GM23338 (cell line): ENCODE results near the gene C15orf62.

Experiments used
- EZH2 ChIP-seq: fragments of 200-600 bp; sonication (generic); IDR thresholded peaks from one replicate; pipeline ENCODE4 v1.8.0; 2017; ENCODE audit warnings: antibody characterized with exemption, mild to moderate bottlenecking, low read depth; ENCODE audit not compliant: unreplicated experiment
- EZH2phosphoT487 ChIP-seq: fragments of 200-600 bp; sonication (generic); IDR thresholded peaks from one replicate; pipeline ENCODE4 v1.8.1; 2018; ENCODE audit warnings: antibody characterized with exemption; ENCODE audit not compliant: unreplicated experiment
- JUNB ChIP-seq: IDR thresholded peaks from one replicate; pipeline ENCODE4 v1.6.1; 2016; ENCODE audit warnings: antibody characterized with exemption; ENCODE audit not compliant: unreplicated experiment
- POLR2AphosphoS5 ChIP-seq: IDR thresholded peaks from 2 replicates; pipeline ENCODE4 v1.6.1; 2016; ENCODE audit warnings: antibody characterized with exemption, low read depth
- ZNF331 ChIP-seq: fragments of 250-450 bp; sonication (Bioruptor Pico); IDR thresholded peaks from 2 replicates; pipeline ENCODE4 v1.5.0; 2020; ENCODE audit warnings: low read depth, mild to moderate bottlenecking, moderate library complexity
- TF ChIP-seq, protein P1 (sequence below), 2 experiments: fragments of 200-600 bp in 1 of 2; sonication (generic) in 1 of 2; conservative IDR thresholded peaks; 2 replicates each; pipeline versions ENCODE4 v1.5.1 to v1.6.1; 2016 to 2017; ENCODE audit warnings: antibody characterized with exemption in 2 of 2, low read depth in 2 of 2, mild to moderate bottlenecking in 2 of 2, moderate library complexity in 1 of 2

DNA sequence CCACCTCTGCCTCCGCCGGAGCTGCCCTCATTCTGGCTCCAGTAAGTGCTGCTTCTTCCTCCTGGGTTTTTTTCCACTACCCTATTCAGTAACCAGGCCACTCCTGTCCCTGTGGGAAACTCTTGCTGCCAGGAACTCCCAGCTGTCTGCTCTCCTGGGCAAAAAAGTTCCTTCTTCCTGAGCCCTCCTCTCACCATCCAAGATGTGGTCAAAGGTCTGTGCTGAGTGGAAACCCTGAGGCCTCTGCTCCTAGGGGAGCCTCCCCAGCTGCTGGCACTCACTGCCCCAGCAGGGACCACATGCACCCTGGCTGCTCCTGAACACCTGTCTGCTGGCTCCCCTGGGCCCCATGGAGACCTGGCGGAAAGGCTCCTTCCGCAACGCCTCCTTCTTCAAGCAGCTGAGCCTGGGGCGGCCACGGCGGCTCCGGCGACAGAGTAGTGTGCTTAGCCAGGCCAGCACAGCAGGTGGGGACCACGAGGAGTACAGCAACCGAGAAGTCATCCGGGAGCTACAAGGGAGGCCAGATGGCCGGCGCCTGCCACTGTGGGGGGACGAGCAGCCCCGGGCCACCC lies 454 bp downstream of the C15orf62 start:
- TF ChIP-seq, protein P1, sequence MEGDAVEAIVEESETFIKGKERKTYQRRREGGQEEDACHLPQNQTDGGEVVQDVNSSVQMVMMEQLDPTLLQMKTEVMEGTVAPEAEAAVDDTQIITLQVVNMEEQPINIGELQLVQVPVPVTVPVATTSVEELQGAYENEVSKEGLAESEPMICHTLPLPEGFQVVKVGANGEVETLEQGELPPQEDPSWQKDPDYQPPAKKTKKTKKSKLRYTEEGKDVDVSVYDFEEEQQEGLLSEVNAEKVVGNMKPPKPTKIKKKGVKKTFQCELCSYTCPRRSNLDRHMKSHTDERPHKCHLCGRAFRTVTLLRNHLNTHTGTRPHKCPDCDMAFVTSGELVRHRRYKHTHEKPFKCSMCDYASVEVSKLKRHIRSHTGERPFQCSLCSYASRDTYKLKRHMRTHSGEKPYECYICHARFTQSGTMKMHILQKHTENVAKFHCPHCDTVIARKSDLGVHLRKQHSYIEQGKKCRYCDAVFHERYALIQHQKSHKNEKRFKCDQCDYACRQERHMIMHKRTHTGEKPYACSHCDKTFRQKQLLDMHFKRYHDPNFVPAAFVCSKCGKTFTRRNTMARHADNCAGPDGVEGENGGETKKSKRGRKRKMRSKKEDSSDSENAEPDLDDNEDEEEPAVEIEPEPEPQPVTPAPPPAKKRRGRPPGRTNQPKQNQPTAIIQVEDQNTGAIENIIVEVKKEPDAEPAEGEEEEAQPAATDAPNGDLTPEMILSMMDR (conservative IDR thresholded peaks at IDR 0.05; ENCODE audit: low read depth in 2 of 2) = no peak
- TF ChIP-seq JUNB (no peak), EZH2 (no peak), POLR2AphosphoS5 (no peak), ZNF331 (no peak), EZH2phosphoT487 (no peak)
